Measurements from ENCODE around the gene DNAH9. TPM values are rescaled to one million over a fixed set of nuclear protein-coding genes. Genes with fewer than 3 reads are reported as not detected.

The DNAH9 gene
- polyA plus RNA-seq, 6 donors from 2014 or later: not detected

GRCh38 chr17:11813871-11814270 is 215.6 kb downstream of the DNAH9 start:
- Mint-ChIP-seq H3K27ac (no peak overlapping the region), H3K36me3 (no peaks in the 10 kb centered on the region), H3K27me3 (no peaks in the 10 kb centered on the region), H3K9me3 (peaks cover 0 to 6% (median 0%) of the 10 kb centered on the region in 7 donors), H3K4me1 (no peaks in the 10 kb centered on the region), H3K4me3 (no peak overlapping the region)
- ATAC-seq (ENCODE audit: low read depth in 2 of 2): no peak
- DNase-seq: no peak

- Mint-ChIP-seq H3K36me3 (no peaks in the 10 kb centered on the region), H3K27ac (no peak overlapping the region), H3K9me3 (peaks cover 0 to 5% (median 0%) of the 10 kb centered on the region in 7 donors), H3K27me3 (no peaks in the 10 kb centered on the region), H3K4me3 (no peak overlapping the region), H3K4me1 (no peaks in the 10 kb centered on the region)
- no peak for ATAC-seq (ENCODE audit: low read depth in 2 of 2)
- DNase-seq: no peak
Measured at GRCh38 chr17:11814655-11815262, 216.5 kb downstream of the DNAH9 start.

DNA sequence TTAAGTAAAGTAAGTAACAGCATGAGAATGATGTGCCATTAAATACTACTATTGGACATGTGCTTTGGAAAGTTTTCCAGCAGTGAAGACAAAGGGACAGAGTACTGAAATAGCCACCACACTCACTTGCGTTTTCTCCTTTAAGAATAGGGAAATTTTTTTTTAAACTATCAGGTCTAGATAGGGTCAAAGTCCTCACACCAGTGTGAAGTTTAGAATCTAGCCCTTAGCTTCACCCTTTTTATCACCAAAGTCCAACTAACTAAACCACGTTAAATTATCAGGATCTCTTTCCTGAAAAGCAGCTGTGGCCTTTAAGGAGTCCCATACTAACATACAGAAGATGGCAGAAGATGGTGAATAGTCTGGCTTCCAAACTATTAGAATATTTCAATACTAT is 218.1 kb downstream of the DNAH9 start:
- Mint-ChIP-seq H3K27ac (no peak overlapping the region), H3K27me3 (no peaks in the 10 kb centered on the region), H3K9me3 (peaks cover 0 to 2% (median 0%) of the 10 kb centered on the region in 7 donors), H3K36me3 (no peaks in the 10 kb centered on the region), H3K4me1 (no peaks in the 10 kb centered on the region), H3K4me3 (no peak overlapping the region)
- ATAC-seq (ENCODE audit: low read depth in 2 of 2) (no peak), DNase-seq (no peak)

- Mint-ChIP-seq H3K27ac (no peak overlapping the region), H3K4me3 (no peak overlapping the region), H3K27me3 (no peaks in the 10 kb centered on the region), H3K36me3 (no peaks in the 10 kb centered on the region), H3K4me1 (no peaks in the 10 kb centered on the region), H3K9me3 (peaks cover 0 to 11% (median 4%) of the 10 kb centered on the region in 7 donors)
- ATAC-seq (ENCODE audit: low read depth in 2 of 2) (no peak), DNase-seq (no peak)
Measured at GRCh38 chr17:11823862-11824261, 225.6 kb downstream of the DNAH9 start.

GRCh38 chr17:11825572-11826209 is 227.4 kb downstream of the DNAH9 start:
- no peaks in the 10 kb centered on the region for H3K4me1 Mint-ChIP-seq
- peaks cover 4 to 13% (median 6%) of the 10 kb centered on the region in 7 donors for H3K9me3 Mint-ChIP-seq
- no peak overlapping the region for H3K4me3 Mint-ChIP-seq
- ATAC-seq (ENCODE audit: low read depth in 2 of 2) (no peak), DNase-seq (no peak)
- no peaks in the 10 kb centered on the region for H3K27me3 Mint-ChIP-seq
- no peaks in the 10 kb centered on the region for H3K36me3 Mint-ChIP-seq
- no peak overlapping the region for H3K27ac Mint-ChIP-seq

DNA sequence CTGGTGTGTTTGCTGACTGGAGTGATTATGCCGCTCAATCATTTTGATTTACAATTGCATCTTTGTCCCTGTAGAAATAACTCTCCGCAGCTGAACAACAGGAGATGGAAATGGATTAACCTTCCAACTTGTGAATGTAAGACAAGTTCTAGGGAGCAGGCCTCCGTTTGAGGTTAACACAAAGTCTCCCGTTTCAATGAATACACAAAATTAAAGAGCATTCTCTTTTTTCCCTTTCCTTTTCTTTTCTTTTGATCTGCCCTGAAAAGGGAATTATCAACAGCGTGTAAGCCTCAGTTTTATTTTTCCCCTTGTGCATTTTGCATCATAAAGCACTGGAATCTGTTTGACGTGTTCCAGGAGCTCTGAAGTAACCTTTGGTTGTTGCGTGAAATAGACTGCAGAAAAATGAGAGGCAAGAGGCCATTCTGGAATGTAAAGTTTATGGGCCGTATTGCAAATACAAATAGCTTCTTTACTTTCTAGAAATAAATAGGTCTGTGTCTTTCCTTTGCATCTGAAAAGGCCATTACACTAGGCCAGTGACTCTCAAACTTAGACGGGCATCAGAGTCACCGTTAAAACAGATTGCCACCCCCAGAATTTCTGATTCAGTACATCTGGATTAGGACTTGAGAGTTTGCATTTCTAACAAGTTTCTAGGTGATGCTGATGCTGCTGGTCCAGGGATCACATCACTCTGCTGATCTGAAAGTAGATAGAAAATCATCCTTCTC is 234.3 kb downstream of the DNAH9 start:
- Mint-ChIP-seq H3K27me3 (peaks cover 0 to 6% (median 0%) of the 10 kb centered on the region in 3 donors), H3K9me3 (peaks cover 4 to 24% (median 12%) of the 10 kb centered on the region in 7 donors), H3K27ac (no peak overlapping the region), H3K36me3 (no peaks in the 10 kb centered on the region), H3K4me3 (no peak overlapping the region), H3K4me1 (no peaks in the 10 kb centered on the region)
- DNase-seq (no peak), ATAC-seq (ENCODE audit: low read depth in 2 of 2) (no peak)

DNA sequence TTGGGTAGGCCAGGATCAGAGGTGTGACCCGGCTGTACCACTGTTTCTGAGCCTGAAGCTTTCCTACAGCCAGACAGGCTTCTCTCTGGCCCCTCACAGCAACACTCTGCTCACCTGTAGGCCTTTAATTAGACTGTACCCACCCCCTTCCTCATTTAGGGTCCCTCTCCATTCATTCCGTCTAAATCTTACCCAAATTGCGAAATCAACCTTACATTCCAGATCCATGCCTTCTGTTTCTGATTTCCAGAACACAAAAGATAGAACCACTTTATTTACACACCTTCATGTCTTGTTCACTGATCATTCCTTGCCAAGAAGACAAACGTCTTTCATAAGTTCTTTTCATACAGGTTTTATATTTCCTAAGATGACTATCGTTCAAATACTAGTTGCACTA is 238.2 kb downstream of the DNAH9 start:
- Mint-ChIP-seq H3K4me3 (no peak overlapping the region), H3K27me3 (peaks cover 0 to 6% (median 4%) of the 10 kb centered on the region in 3 donors), H3K27ac (no peak overlapping the region), H3K36me3 (no peaks in the 10 kb centered on the region), H3K9me3 (peaks cover 0 to 7% (median 3%) of the 10 kb centered on the region in 7 donors), H3K4me1 (no peaks in the 10 kb centered on the region)
- ATAC-seq (ENCODE audit: low read depth in 2 of 2) (no peak), DNase-seq (no peak)

- Mint-ChIP-seq H3K27ac (no peak overlapping the region), H3K4me1 (no peaks in the 10 kb centered on the region), H3K9me3 (peaks cover 0 to 9% (median 0%) of the 10 kb centered on the region in 7 donors), H3K36me3 (no peaks in the 10 kb centered on the region), H3K4me3 (no peak overlapping the region), H3K27me3 (peaks cover 0 to 4% (median 0%) of the 10 kb centered on the region in 3 donors)
- ATAC-seq (ENCODE audit: low read depth in 2 of 2): no peak
- no peak for DNase-seq
Measured at GRCh38 chr17:11840052-11840451, 241.8 kb downstream of the DNAH9 start.

- Mint-ChIP-seq H3K4me1 (no peaks in the 10 kb centered on the region), H3K27me3 (peaks cover 0 to 4% (median 0%) of the 10 kb centered on the region in 3 donors), H3K27ac (no peak overlapping the region), H3K9me3 (peaks cover 0 to 7% (median 0%) of the 10 kb centered on the region in 7 donors), H3K36me3 (no peaks in the 10 kb centered on the region), H3K4me3 (no peak overlapping the region)
- DNase-seq (no peak), ATAC-seq (ENCODE audit: low read depth in 2 of 2) (no peak)
Measured at GRCh38 chr17:11840831-11841230, 242.6 kb downstream of the DNAH9 start.

DNA sequence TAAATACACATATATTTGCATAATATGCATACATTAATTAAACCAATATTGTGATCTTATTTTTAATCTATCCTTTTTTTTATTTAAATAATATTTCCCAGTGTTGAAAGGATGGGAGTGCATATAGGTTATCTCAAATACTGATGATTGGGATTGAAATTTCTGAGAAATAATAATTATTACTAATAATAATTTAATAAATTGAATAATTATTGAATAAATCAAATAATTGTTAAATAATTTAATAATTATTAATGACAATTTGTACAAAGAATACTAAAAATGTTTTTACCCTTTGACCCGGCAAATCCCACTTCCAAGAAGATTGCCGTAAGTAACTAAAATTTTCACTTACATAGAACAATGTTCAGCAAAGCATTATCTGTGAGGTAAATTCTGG is 250.1 kb downstream of the DNAH9 start:
- DNase-seq: no peak
- H3K9me3 Mint-ChIP-seq: peaks cover 5 to 16% (median 11%) of the 10 kb centered on the region in 7 donors
- no peak overlapping the region for H3K27ac Mint-ChIP-seq
- H3K27me3 Mint-ChIP-seq: peaks cover 6 to 7% (median 7%) of the 10 kb centered on the region in 3 donors
- no peak overlapping the region for H3K4me3 Mint-ChIP-seq
- H3K36me3 Mint-ChIP-seq: no peaks in the 10 kb centered on the region
- no peaks in the 10 kb centered on the region for H3K4me1 Mint-ChIP-seq
- no peak for ATAC-seq (ENCODE audit: low read depth in 2 of 2)

GRCh38 chr17:11852231-11852630 is 254.0 kb downstream of the DNAH9 start:
- ATAC-seq (ENCODE audit: low read depth in 2 of 2) (no peak), DNase-seq (no peak)
- Mint-ChIP-seq H3K27ac (no peak overlapping the region), H3K9me3 (peaks cover 5 to 13% (median 7%) of the 10 kb centered on the region in 7 donors), H3K4me1 (no peaks in the 10 kb centered on the region), H3K36me3 (no peaks in the 10 kb centered on the region), H3K4me3 (no peak overlapping the region), H3K27me3 (peaks cover 6 to 7% (median 7%) of the 10 kb centered on the region in 3 donors)

DNA sequence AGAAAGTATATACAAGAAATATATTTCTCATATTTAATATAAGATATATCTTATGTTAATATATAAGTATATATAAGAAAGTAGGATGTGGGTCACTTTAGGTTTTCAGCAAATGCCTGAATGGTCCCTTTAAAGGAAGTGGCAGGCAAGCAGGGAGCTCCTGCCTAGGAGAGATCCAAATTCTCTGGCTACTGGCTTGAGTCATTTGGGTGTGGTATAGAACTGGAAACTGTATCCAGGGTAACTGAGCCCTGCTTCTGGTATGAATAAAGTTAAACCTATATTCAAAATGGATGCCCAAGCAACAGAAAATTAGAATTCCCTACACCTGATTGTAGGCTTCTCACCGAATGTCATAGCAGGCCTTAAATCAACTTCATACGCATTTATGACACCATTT is 254.6 kb downstream of the DNAH9 start:
- no peaks in the 10 kb centered on the region for H3K4me1 Mint-ChIP-seq
- no peak overlapping the region for H3K4me3 Mint-ChIP-seq
- H3K27me3 Mint-ChIP-seq: peaks cover 6 to 7% (median 7%) of the 10 kb centered on the region in 3 donors
- DNase-seq (no peak), ATAC-seq (ENCODE audit: low read depth in 2 of 2) (no peak)
- H3K27ac Mint-ChIP-seq: no peak overlapping the region
- no peaks in the 10 kb centered on the region for H3K36me3 Mint-ChIP-seq
- peaks cover 4 to 13% (median 5%) of the 10 kb centered on the region in 7 donors for H3K9me3 Mint-ChIP-seq

DNA sequence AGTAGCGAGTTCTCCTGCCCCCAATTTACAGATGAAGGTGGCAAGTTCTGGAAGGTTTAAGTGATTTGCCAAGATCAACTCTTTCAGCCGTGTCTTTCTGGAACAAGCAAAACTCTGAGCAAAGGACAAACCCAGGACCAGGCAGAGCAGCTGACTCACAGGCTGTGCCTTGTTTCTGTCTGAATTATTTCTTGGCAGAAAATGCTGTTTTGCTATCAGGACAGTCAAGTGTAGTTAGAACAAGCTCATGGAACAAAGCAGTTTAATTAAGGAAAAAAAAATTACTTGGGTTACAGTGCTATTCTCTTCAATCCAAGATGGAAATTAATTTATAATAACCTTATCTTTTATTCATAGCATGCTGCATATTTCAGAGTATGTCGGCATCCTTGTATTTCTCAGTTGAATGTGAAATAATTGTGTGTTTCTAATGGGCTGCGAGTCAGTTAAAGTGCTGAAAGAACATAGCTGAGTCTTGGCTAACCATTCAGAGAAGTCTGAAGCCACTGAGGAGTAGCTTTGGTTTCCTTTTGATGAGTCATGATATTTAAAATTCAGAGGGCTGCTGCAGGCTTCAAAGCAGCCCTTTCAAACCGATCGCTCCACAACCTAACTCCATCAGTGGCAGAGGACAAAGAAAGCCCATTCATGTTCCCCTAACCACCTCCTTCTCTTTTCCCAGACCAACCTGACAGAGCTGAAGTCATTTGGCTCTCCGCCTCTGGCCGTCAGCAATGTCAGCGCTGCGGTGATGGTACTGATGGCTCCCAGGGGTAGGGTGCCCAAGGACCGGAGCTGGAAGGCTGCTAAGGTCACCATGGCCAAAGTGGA is 255.3 kb downstream of the DNAH9 start:
- no peak overlapping the region for H3K27ac Mint-ChIP-seq
- no peaks in the 10 kb centered on the region for H3K36me3 Mint-ChIP-seq
- no peak overlapping the region for H3K4me3 Mint-ChIP-seq
- peaks cover 3 to 14% (median 5%) of the 10 kb centered on the region in 7 donors for H3K9me3 Mint-ChIP-seq
- peaks cover 6 to 7% (median 7%) of the 10 kb centered on the region in 3 donors for H3K27me3 Mint-ChIP-seq
- H3K4me1 Mint-ChIP-seq: no peaks in the 10 kb centered on the region
- ATAC-seq (ENCODE audit: low read depth in 2 of 2): no peak
- DNase-seq: no peak
